ENCODE data around the gene SLC25A1.

DNA sequence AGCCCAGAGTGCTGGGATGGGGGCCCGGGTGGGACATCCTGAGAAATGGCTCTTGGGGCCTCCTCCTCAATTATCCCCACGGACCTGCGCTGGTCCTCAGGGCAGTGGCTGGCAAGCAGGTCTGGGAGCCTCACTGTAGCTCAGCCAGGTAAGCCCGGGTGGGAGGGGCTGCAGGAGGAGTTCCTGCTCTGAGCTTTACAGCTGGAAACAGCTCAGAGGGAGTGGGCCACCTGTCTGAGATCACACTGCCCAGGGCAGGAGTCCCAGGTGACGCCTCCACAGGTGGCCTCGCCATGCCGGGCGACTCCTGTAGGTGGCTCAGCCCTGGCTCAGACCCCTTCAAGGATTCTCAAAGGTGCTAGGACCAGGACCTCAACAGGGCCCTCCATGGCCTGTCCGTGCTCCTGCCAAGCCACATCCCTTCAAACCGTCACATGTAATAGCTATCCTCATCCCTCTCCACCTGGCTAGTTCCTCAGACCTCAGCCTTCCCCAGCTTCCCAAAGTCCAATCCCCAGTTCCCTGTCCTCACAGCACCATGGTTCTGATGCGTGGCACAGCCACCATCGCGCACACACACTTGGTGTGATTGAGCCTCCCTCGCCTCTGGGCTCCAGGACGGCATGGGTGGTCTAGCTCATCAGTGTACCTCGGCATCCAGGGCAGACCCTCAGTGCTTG lies 51.1 kb downstream of the SLC25A1 start:
- TF ChIP-seq CTCF (IDR thresholded peaks at IDR 0.05) (no peak), NFYB (CRISPR knock-in tag; conservative IDR thresholded peaks at IDR 0.05; ENCODE audit: low read depth) (no peak), ZNF416 (CRISPR knock-in tag; IDR thresholded peaks at IDR 0.05) (no peak)
